GM19468 (cell line): ENCODE results near the gene ELK3.

Experiments used
- ATAC-seq: cut with Tn5 transposase; IDR thresholded peaks from one replicate; pipeline ENCODE4 v1.9.1; 2021; ENCODE audit warnings: mild to moderate bottlenecking, moderate library complexity, moderate number of reproducible peaks; ENCODE audit not compliant: unreplicated experiment; ENCODE audit errors: extremely low read depth

ELK3 gene

DNA sequence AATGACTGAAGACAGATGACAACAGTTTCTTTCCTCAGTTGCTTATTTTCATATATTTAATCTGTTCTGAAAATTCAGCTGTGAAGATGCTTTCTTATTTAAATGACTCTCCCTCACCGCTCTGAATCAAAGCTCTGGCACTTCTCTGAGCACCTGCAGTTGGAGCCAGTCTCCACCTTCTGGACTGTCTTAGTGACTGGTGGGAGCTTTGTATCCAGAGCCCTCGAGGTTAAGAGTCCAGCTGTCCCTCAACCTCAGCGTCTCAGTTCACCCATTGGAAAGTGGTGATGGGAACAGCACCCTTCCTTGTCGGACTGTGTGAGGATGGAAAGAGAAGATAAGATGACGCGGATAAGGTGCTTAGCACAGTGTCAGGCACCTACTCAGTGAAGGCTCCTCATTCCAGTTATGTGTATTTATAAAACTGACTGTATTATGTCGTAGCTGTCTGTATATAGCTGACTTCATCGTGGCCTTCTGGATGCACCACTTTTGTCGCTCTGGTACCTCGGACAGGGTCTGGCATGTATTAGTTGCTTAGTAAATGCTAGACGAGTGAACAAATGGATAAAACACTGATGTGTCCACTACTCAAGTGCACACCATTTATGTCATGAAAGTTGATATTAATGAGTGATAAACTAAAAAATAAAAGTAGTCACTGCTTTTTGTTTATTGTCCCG, 34.5 kb downstream of the ELK3 start:
- ATAC-seq: no peak

DNA sequence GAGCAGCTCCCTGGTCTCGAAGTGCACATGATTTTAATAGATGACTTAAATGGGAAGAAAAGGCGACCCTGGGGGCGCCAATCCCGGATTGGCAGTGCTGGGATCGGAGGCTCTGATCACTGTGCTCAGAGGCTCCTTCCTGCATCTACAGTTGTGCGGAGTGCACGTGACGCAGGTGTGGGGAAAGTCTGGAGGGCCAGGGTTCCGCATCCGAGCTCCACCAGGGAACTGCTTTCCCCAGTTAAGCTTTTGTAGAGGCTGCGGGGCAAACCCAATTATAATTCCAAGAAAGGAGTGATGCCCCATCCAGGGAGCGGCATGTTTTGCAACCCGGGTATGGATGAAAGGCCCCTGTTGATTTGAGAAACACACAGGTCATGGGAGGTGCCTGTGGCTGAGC, 36.5 kb downstream of the ELK3 start:
- no peak for ATAC-seq

GRCh38 chr12:96233168-96233567, 39.0 kb downstream of the ELK3 start:
- no peak for ATAC-seq

GRCh38 chr12:96233939-96234461, 39.8 kb downstream of the ELK3 start:
- no peak for ATAC-seq

DNA sequence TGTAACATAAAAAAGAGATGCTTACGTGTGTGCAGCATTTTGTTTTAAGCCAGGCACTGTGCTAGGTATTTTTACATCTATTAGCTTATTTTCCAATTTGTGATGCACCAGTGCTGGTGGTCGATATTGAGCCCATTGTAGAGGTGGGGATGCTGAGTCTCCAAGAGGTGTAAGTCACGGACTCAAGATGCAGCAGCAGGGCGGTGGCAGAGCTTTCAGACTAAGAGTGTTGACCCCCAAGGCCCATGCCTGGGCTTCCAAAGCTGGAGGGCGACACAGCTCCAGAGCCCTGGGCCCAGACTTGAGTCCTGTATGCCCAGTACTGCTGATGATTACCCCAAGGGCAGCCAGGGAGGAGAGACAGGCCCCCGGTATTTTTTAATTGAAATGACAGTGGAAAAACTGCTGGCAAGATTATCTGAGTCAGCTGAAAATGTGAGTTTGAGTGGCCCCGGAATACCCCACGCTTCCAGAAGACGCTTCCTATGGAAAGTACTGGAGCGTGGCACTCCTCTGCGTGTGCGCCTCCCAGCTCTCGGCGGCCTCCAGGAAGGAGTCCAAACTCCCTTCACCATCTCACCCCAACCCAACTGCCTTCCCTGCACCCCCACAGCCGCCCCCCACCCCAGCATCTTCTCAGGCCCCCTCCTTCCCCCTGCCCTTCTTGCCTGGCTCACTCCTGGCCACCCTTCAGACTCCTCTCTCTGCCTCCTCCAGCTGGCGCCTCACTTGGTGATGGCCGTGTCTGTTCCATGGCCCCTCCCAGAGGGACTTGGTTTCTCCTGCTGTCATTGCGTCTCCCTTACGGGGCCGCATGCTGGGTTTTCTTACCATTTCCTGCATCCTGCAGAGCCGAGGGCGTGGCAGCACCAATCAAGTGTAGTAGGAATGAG, 40.7 kb downstream of the ELK3 start:
- ATAC-seq: no peak

DNA sequence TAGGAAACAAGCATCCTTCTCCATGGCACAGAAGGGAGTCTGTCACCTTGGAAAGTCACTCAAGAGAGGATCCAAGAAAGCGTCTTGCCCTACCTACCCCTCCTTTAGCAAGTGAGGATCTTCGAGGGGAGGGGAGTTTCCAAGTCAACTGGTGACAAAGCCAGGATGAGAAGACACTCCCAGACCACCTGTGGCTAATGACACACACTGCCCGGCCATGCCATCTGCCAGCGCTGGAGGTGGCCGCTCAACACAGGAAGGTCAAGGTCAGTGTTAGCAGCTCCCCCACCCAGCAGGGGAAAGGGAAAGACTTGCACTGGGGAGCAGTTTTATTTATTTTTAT, 41.3 kb downstream of the ELK3 start:
- ATAC-seq: no peak

- ATAC-seq: no peak
Measured at GRCh38 chr12:96236221-96236822, 42.1 kb downstream of the ELK3 start.

DNA sequence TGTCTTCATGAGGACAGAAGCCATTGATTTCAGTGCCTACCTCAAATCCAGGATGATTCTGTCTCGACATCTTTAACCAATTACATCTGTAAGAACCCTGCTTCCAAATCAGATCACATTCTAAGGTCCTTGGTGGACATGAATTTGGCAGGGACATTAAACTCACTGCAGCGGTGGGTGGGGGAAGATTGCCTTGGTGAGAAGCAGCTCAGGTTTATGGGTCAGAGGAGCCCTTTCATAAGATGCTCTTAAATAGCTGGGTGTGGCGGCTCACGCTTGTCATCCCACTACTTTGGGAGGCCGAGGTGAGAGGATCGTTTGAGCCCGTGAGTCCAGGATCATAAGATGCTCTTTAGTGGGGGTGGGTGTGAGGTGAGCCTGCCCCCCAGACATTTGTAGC, 42.9 kb downstream of the ELK3 start:
- no peak for ATAC-seq

- ATAC-seq: no peak
Measured at GRCh38 chr12:96237465-96238077, 43.4 kb downstream of the ELK3 start.

GRCh38 chr12:96238336-96239047, 44.3 kb downstream of the ELK3 start:
- ATAC-seq: no peak

DNA sequence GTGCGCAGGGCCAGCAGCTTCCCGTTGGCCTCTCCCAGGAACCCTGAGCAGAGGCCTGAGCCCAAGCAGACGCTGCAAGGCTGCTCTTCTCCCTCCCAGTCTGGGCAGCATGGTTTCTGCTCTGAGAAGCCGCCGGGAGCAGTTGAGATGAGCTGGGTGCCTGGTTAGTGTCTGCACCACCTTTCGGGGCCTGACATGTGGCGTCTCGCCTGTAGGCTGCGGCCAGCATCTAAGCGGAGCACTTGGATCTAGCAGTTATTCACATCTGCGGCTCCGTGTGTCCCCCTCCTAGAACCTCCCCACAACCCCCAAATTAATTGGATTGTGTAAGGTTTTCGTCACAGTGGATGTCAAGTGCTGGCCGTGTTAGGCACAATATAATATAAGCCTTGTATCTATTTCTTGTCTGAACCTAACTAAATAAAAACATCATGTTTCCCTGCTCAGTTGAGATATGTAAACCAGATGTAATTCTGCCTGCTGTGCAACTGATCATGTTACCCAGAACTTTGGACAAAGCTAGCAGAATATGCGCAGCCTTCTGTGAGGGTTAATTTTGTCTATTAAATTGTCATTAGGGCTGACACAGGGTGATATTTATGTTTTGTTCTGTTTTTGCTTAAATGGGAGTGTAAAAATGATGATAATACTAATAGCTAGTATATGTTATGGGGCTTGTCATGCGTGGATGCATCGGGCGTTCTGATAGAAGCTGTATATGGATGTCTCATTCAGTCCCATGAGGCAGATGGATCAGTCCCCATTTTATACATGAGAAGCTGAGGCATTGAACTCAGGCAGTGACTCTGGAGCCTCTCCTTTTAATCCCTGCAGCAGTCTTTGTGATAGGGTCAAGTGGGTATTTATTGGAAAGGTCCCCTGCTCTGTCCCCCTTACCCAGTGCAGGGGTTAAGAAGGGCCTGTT, 45.8 kb downstream of the ELK3 start:
- ATAC-seq: no peak

DNA sequence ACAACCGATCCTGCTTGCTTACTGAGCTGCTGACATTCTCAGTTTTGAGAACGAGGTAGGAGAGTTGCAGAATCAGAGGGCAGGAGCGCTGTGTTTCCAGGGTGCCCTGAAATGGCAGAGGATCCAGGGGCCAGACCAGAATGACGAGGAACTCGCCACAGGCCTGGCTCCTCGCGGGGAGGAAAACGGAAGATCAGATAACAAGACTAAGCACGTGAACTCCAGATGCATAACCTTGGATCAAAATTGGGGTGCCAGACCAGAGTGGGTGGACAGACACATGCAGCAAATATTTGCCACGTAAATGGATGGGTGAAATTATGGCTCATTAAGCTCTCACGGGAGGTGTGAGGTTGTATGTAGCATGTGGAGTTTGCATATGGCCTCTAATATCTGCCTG, 46.5 kb downstream of the ELK3 start:
- ATAC-seq: no peak

GRCh38 chr12:96241431-96241830, 47.3 kb downstream of the ELK3 start:
- no peak for ATAC-seq

DNA sequence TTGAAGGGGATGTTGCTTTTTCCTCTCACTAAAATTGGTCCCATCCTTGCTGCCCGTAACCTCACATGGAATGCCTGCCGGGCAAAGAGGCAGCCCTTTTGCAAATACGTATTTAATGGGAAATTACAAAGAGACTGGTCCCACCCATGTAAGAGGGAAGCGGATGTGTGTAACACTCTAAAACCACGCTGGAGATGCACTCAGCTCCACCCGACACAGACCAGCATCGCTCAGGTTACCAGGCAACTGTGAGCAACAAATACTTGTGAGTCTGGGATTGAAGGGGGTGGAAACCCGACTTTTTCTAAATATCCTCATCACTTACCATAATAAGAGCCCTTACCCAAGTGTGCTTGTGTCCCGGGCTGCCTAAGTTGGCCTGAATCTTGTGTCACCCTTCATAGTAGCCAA, 47.7 kb downstream of the ELK3 start:
- ATAC-seq: no peak

DNA sequence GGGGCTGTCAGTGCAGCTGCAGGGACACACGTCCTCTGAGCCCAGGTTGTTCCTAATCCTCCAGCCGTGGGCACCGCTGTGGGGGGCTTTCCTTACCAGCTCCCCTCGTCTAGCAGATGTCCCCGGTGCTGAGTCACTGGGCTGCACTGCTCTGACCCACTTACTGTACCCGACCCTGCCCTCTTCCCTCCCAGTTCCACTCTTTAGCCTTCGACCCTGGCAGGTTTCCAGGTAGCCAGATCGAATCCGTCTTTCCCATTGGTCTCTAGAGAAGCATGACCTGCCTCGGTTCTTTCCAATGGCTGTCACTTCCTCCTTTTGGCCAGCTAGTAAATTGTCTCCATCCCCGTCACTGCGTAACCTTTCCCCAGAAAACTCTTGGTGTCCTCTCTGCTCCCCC, 48.4 kb downstream of the ELK3 start:
- ATAC-seq: no peak

GRCh38 chr12:96244826-96245225, 50.7 kb downstream of the ELK3 start:
- ATAC-seq: no peak

- no peak for ATAC-seq
Measured at GRCh38 chr12:96246926-96247505, 52.8 kb downstream of the ELK3 start.

DNA sequence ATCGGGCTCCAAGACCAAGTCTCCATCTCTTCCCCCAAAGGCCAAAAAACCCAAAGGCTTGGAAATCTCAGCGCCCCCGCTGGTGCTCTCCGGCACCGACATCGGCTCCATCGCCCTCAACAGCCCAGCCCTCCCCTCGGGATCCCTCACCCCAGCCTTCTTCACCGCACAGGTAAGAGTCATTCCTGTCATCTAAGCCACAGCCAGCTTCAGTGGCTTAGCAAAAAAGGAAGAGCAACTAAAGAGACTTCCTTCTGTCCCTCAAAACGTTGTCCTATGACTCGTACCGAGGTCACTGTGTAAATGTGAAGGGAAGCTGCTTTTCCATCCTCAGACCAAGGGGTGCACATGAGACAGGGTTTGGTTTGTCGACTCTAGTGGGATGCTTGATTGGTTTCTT, 53.4 kb downstream of the ELK3 start:
- no peak for ATAC-seq
